ENCODE measurements around the gene HES7.

- TF ChIP-seq CTCF (IDR thresholded peaks at IDR 0.05) (no peak), HOXA7 (CRISPR knock-in tag; IDR thresholded peaks at IDR 0.05) (no peak), MAX (IDR thresholded peaks at IDR 0.05) (peak; percentile 100), HOXB13 (CRISPR knock-in tag; IDR thresholded peaks at IDR 0.05; ENCODE audit: low read depth) (no peak), POLR2A (IDR thresholded peaks at IDR 0.05; ENCODE audit: low read length) (peak; percentile 54), BHLHE40 (IDR thresholded peaks at IDR 0.05; ENCODE audit: low read depth, low read length) (peak; percentile 92), MYC (IDR thresholded peaks at IDR 0.05; ENCODE audit: borderline replicate concordance, low read length) (peak; percentile 56)
Observed at GRCh38 chr17:8156246-8156992, 32.5 kb upstream of the HES7 start.

Measured in A549 (cell line).